Activated naive CD4-positive, alpha-beta T cell treated with anti-CD3 and anti-CD28 coated beads, Interleukin-2, amount 10 ng/mL, durations not matched to agents 7 days and 5 days (primary cell): ENCODE data around the gene NSUN4.
"Not testable (repeated sequence)": the region's sequence is repeated elsewhere in the genome, so short reads cannot be mapped to it uniquely, and the experiment has no call there.

Experiments used
- CTCF ChIA-PET: fragments of 350-600 bp; sonication (Branson Sonifier 250); formaldehyde crosslinking; loops from one replicate; lab custom pipeline; 2021; ENCODE audit warnings: antibody characterized with exemption; lab: Charles Lee
- DNase-seq: peaks from one replicate; pipeline ENCODE4 v3.0.0-alpha.2; 2020
- H3K27ac Mint-ChIP-seq: one replicate; pipeline ENCODE4 v1.8.0; 2021; ENCODE audit warnings: mild to moderate bottlenecking, moderate library complexity, mixed read lengths
- H3K27me3 Mint-ChIP-seq: one replicate; pipeline ENCODE4 v1.8.0; 2021; ENCODE audit warnings: mild to moderate bottlenecking, mixed read lengths
- H3K36me3 Mint-ChIP-seq: one replicate; pipeline ENCODE4 v1.8.0; 2021; ENCODE audit warnings: mixed read lengths
- H3K4me1 Mint-ChIP-seq: one replicate; pipeline ENCODE4 v1.8.0; 2021; ENCODE audit warnings: mixed read lengths
- H3K4me3 Mint-ChIP-seq: one replicate; pipeline ENCODE4 v1.8.0; 2021; ENCODE audit warnings: mild to moderate bottlenecking, moderate library complexity, mixed read lengths
- H3K9me3 Mint-ChIP-seq: one replicate; pipeline ENCODE4 v1.8.0; 2021; ENCODE audit warnings: mixed read lengths

The NSUN4 gene

GRCh38 chr1:46315669-46316403 is 24.8 kb upstream of the NSUN4 start:
- Mint-ChIP-seq H3K9me3 (no peaks in the 10 kb centered on the region), H3K36me3 (peaks cover 30% of the 10 kb centered on the region), H3K27ac (no peak overlapping the region), H3K27me3 (no peaks in the 10 kb centered on the region), H3K4me3 (no peak overlapping the region), H3K4me1 (no peaks in the 10 kb centered on the region)
- no peak for DNase-seq
- CTCF ChIA-PET = interaction anchor here (0.7 kb wide), 1 partner anchor 21 kb away, joined by 4 read pairs; no protein-coding TSS in a partner anchor

GRCh38 chr1:46317323-46317722 is 23.3 kb upstream of the NSUN4 start:
- Mint-ChIP-seq H3K27me3 (no peaks in the 10 kb centered on the region), H3K27ac (no peak overlapping the region)

GRCh38 chr1:46319301-46319700 is 21.3 kb upstream of the NSUN4 start:
- CTCF ChIA-PET = interaction anchor here (0.6 kb wide), 1 partner anchor 34 kb away, joined by 3 read pairs; no protein-coding TSS in a partner anchor
- not testable (repeated sequence) for H3K4me3 Mint-ChIP-seq, H3K9me3 Mint-ChIP-seq, DNase-seq, H3K27me3 Mint-ChIP-seq, H3K4me1 Mint-ChIP-seq, H3K27ac Mint-ChIP-seq
- peaks cover 15% of the 10 kb centered on the region for H3K36me3 Mint-ChIP-seq

More at GRCh38 chr1:46317323-46317722, 23.3 kb upstream of the NSUN4 start:
- H3K4me3 Mint-ChIP-seq = no peak overlapping the region
- peaks cover 25% of the 10 kb centered on the region for H3K36me3 Mint-ChIP-seq
- H3K4me1 Mint-ChIP-seq = no peaks in the 10 kb centered on the region
- CTCF ChIA-PET = no interaction called here
- H3K9me3 Mint-ChIP-seq = no peaks in the 10 kb centered on the region
- no peak for DNase-seq

- H3K9me3 Mint-ChIP-seq, DNase-seq, CTCF ChIA-PET, H3K27ac Mint-ChIP-seq, H3K27me3 Mint-ChIP-seq, H3K36me3 Mint-ChIP-seq, H3K4me3 Mint-ChIP-seq, H3K4me1 Mint-ChIP-seq: not testable (repeated sequence)
These were observed 20.4 kb upstream of the NSUN4 start for GRCh38 chr1:46319960-46320914.

- H3K36me3 Mint-ChIP-seq, H3K27me3 Mint-ChIP-seq, DNase-seq, H3K4me3 Mint-ChIP-seq, CTCF ChIA-PET, H3K9me3 Mint-ChIP-seq, H3K27ac Mint-ChIP-seq, H3K4me1 Mint-ChIP-seq: not testable (repeated sequence)
These were observed 18.4 kb upstream of the NSUN4 start for GRCh38 chr1:46322191-46322590.

GRCh38 chr1:46325285-46326076 is 15.1 kb upstream of the NSUN4 start:
- H3K36me3 Mint-ChIP-seq, DNase-seq, H3K4me1 Mint-ChIP-seq, CTCF ChIA-PET, H3K27me3 Mint-ChIP-seq, H3K27ac Mint-ChIP-seq, H3K4me3 Mint-ChIP-seq, H3K9me3 Mint-ChIP-seq: not testable (repeated sequence)

- not testable (repeated sequence) for H3K36me3 Mint-ChIP-seq, H3K27ac Mint-ChIP-seq, H3K9me3 Mint-ChIP-seq, H3K27me3 Mint-ChIP-seq, H3K4me3 Mint-ChIP-seq, DNase-seq, H3K4me1 Mint-ChIP-seq
- CTCF ChIA-PET = interaction anchor here (1.2 kb wide), 1 partner anchor 25 kb away, joined by 3 read pairs; no protein-coding TSS in a partner anchor
These were observed 12.4 kb upstream of the NSUN4 start for GRCh38 chr1:46328182-46328581.

GRCh38 chr1:46329807-46330206 is 10.8 kb upstream of the NSUN4 start:
- DNase-seq, H3K27ac Mint-ChIP-seq, H3K4me3 Mint-ChIP-seq, H3K9me3 Mint-ChIP-seq, CTCF ChIA-PET, H3K27me3 Mint-ChIP-seq, H3K4me1 Mint-ChIP-seq, H3K36me3 Mint-ChIP-seq: not testable (repeated sequence)

GRCh38 chr1:46330381-46330780 is 10.2 kb upstream of the NSUN4 start:
- H3K36me3 Mint-ChIP-seq, H3K9me3 Mint-ChIP-seq, H3K4me1 Mint-ChIP-seq, CTCF ChIA-PET, DNase-seq, H3K4me3 Mint-ChIP-seq, H3K27ac Mint-ChIP-seq, H3K27me3 Mint-ChIP-seq: not testable (repeated sequence)

- DNase-seq, H3K4me1 Mint-ChIP-seq, CTCF ChIA-PET, H3K27ac Mint-ChIP-seq, H3K36me3 Mint-ChIP-seq, H3K9me3 Mint-ChIP-seq, H3K27me3 Mint-ChIP-seq, H3K4me3 Mint-ChIP-seq: not testable (repeated sequence)
These were observed 8.6 kb upstream of the NSUN4 start for GRCh38 chr1:46331786-46332540.

GRCh38 chr1:46333300-46334029 is 7.1 kb upstream of the NSUN4 start:
- Mint-ChIP-seq H3K27me3 (no peaks in the 10 kb centered on the region), H3K36me3 (no peaks in the 10 kb centered on the region), H3K27ac (no peak overlapping the region), H3K4me3 (no peak overlapping the region), H3K4me1 (no peaks in the 10 kb centered on the region), H3K9me3 (no peaks in the 10 kb centered on the region)
- no peak for DNase-seq
- CTCF ChIA-PET = interaction anchor here (0.7 to 1.9 kb wide), 6 partner anchors 9 to 110 kb away, joined by 3 to 12 read pairs (median 4); no protein-coding TSS in a partner anchor

GRCh38 chr1:46334030-46334384 is 6.6 kb upstream of the NSUN4 start:
- H3K4me3 Mint-ChIP-seq = no peak overlapping the region
- H3K4me1 Mint-ChIP-seq = peaks cover 3% of the 10 kb centered on the region
- no peaks in the 10 kb centered on the region for H3K27me3 Mint-ChIP-seq
- H3K36me3 Mint-ChIP-seq = peaks cover 2% of the 10 kb centered on the region
- no peak for DNase-seq
- H3K9me3 Mint-ChIP-seq = no peaks in the 10 kb centered on the region
- CTCF ChIA-PET = interaction anchor here (0.7 to 1.9 kb wide), 5 partner anchors 14 to 110 kb away, joined by 3 to 12 read pairs (median 4); no protein-coding TSS in a partner anchor
- H3K27ac Mint-ChIP-seq = no peak overlapping the region

GRCh38 chr1:46335081-46335480 is 5.5 kb upstream of the NSUN4 start:
- H3K9me3 Mint-ChIP-seq = no peaks in the 10 kb centered on the region
- no peak overlapping the region for H3K27ac Mint-ChIP-seq
- H3K4me1 Mint-ChIP-seq = peaks cover 8% of the 10 kb centered on the region
- CTCF ChIA-PET = no interaction called here
- no peak overlapping the region for H3K4me3 Mint-ChIP-seq
- no peak for DNase-seq
- H3K36me3 Mint-ChIP-seq = peaks cover 2% of the 10 kb centered on the region
- no peaks in the 10 kb centered on the region for H3K27me3 Mint-ChIP-seq
